Astrocyte of the spinal cord (primary cell): ENCODE results near the gene LMO7.

Source experiments
- DNase-seq: peaks from one replicate; pipeline ENCODE4 v3.0.0; 2011; ENCODE audit warnings: low read depth, low spot score
- H3K4me3 ChIP-seq: 2 replicates; pipeline ENCODE4 v1.5.1; 2011; ENCODE audit warnings: low read depth, mild to moderate bottlenecking, low read length, moderate library complexity
- CTCF ChIP-seq: IDR thresholded peaks from 2 replicates; pipeline ENCODE4 v1.5.1; 2012; ENCODE audit warnings: low read depth, mild to moderate bottlenecking, low read length, inconsistent platforms
- in situ Hi-C: cut with HindIII; loops from 2 replicates; pipeline ENCODE4 v1.10.0; 2017; ENCODE audit warnings: low sequenced_read_pairs

Gene LMO7

GRCh38 chr13:75760131-75761021 lies 124.2 kb downstream of the LMO7 start:
- no peak for DNase-seq
- no peak overlapping the region for H3K4me3 ChIP-seq
- in situ Hi-C loops: no loop called here
- no peak for TF ChIP-seq CTCF

GRCh38 chr13:75761369-75761768 lies 125.2 kb downstream of the LMO7 start:
- DNase-seq: no peak
- no peak for TF ChIP-seq CTCF
- no peak overlapping the region for H3K4me3 ChIP-seq
- in situ Hi-C loops: no loop called here

- in situ Hi-C loops: no loop called here
- DNase-seq: no peak
- no peak overlapping the region for H3K4me3 ChIP-seq
- TF ChIP-seq CTCF: no peak
Observed at GRCh38 chr13:75762076-75762937, 126.2 kb downstream of the LMO7 start.

- in situ Hi-C loops: no loop called here
- H3K4me3 ChIP-seq: no peak overlapping the region
- DNase-seq: no peak
- no peak for TF ChIP-seq CTCF
Observed at GRCh38 chr13:75762955-75763354, 126.8 kb downstream of the LMO7 start.

GRCh38 chr13:75763512-75763911 lies 127.4 kb downstream of the LMO7 start:
- no peak for DNase-seq
- no peak overlapping the region for H3K4me3 ChIP-seq
- in situ Hi-C loops: no loop called here
- no peak for TF ChIP-seq CTCF

- no peak overlapping the region for H3K4me3 ChIP-seq
- TF ChIP-seq CTCF: no peak
- in situ Hi-C loops: no loop called here
- DNase-seq: no peak
Observed at GRCh38 chr13:75764251-75764925, 128.3 kb downstream of the LMO7 start.
